AG08396 (cell line): ENCODE measurements around the gene TP53I3.
"Not testable (repeated sequence)": the region's sequence is repeated elsewhere in the genome, so short reads cannot be mapped to it uniquely, and the experiment has no call there.

Experiments used
- DNase-seq: peaks from one replicate; pipeline ENCODE4 v3.0.0; 2012; ENCODE audit warnings: low spot score, mixed read lengths

Gene TP53I3

GRCh38 chr2:24100732-24101131 lies 16.1 kb upstream of the TP53I3 start:
- not testable (repeated sequence) for DNase-seq

GRCh38 chr2:24095171-24095677 lies 10.6 kb upstream of the TP53I3 start:
- DNase-seq: not testable (repeated sequence)

GRCh38 chr2:24093270-24093669 lies 8.6 kb upstream of the TP53I3 start:
- not testable (repeated sequence) for DNase-seq

GRCh38 chr2:24088821-24089359 lies 4.3 kb upstream of the TP53I3 start:
- DNase-seq: no peak

GRCh38 chr2:24087032-24087431 lies 2.4 kb upstream of the TP53I3 start:
- DNase-seq: no peak

- no peak for DNase-seq
These were observed 1.6 kb upstream of the TP53I3 start for GRCh38 chr2:24086241-24086640.

- peak; percentile 64 for DNase-seq
These were observed 511 bp upstream of the TP53I3 start for GRCh38 chr2:24085200-24085489.

- peak; percentile 75 for DNase-seq
These were observed 858 bp downstream of the TP53I3 start for GRCh38 chr2:24083567-24084385.

GRCh38 chr2:24082787-24083566 lies 1.7 kb downstream of the TP53I3 start:
- no peak for DNase-seq

GRCh38 chr2:24080701-24081100 lies 3.9 kb downstream of the TP53I3 start:
- no peak for DNase-seq

GRCh38 chr2:24077879-24078278 lies 6.8 kb downstream of the TP53I3 start:
- DNase-seq: no peak

GRCh38 chr2:24077535-24077877 lies 7.1 kb downstream of the TP53I3 start:
- no peak for DNase-seq

- DNase-seq: peak; percentile 9
These were observed 7.6 kb downstream of the TP53I3 start for GRCh38 chr2:24076849-24077534.

GRCh38 chr2:24075915-24076848 lies 8.5 kb downstream of the TP53I3 start, which contains the start of gene SF3B6:
SF3B6 (minus strand) TSS chr2:24076326; CDS start chr2:24076229, 97 bp downstream.
- peak; percentile 93 for DNase-seq

- DNase-seq: no peak
These were observed 9.4 kb downstream of the TP53I3 start for GRCh38 chr2:24075259-24075658.

- DNase-seq: no peak
These were observed 10.8 kb downstream of the TP53I3 start for GRCh38 chr2:24073816-24074215.

GRCh38 chr2:24072259-24072658 lies 12.4 kb downstream of the TP53I3 start:
- DNase-seq: no peak

GRCh38 chr2:24065341-24065740 lies 19.3 kb downstream of the TP53I3 start:
- no peak for DNase-seq

GRCh38 chr2:24058564-24059271 lies 25.9 kb downstream of the TP53I3 start:
- DNase-seq: no peak

GRCh38 chr2:24055750-24056149 lies 28.9 kb downstream of the TP53I3 start:
- DNase-seq: no peak
